ENCODE results near the gene DCTPP1. TPM values are rescaled to one million over a fixed set of nuclear protein-coding genes. Genes with fewer than 3 reads are reported as not detected.

DCTPP1 gene
- total RNA-seq, 4 donors from 2014 or later = 10.2 to 51.5 (median 28.7) TPM

GRCh38 chr16:30434852-30435251 is 5.0 kb upstream of the DCTPP1 start:
- Histone ChIP-seq H3K4me1 (no peaks in the 10 kb centered on the region), H3K27me3 (no peaks in the 10 kb centered on the region), H3K9me3 (no peaks in the 10 kb centered on the region), H3K27ac (no peak overlapping the region), H3K4me3 (no peak overlapping the region), H3K36me3 (no peaks in the 10 kb centered on the region)
- TF ChIP-seq CTCF (IDR thresholded peaks at IDR 0.05) (no peak), POLR2A (IDR thresholded peaks at IDR 0.05) (no peak)
- DNase-seq = no peak
- intact Hi-C loops (cut with DNase I; ENCODE audit: low total_unique reads) = no loop called here

GRCh38 chr16:30430428-30430970 is 669 bp upstream of the DCTPP1 start:
- peak in 1 of 2 donors; percentile 33 for DNase-seq
- TF ChIP-seq POLR2A (IDR thresholded peaks at IDR 0.05) (no peak), CTCF (IDR thresholded peaks at IDR 0.05) (no peak)
- intact Hi-C loops (cut with DNase I; ENCODE audit: low total_unique reads) = no loop called here
- Histone ChIP-seq H3K9me3 (no peaks in the 10 kb centered on the region), H3K27ac (peak overlapping the region; percentile 67 to 77), H3K36me3 (no peaks in the 10 kb centered on the region), H3K4me3 (peak overlapping the region; percentile 7 to 87), H3K4me1 (peaks cover 0 to 5% of the 10 kb centered on the region in 2 donors), H3K27me3 (no peaks in the 10 kb centered on the region)

GRCh38 chr16:30429418-30429677 is 482 bp downstream of the DCTPP1 start:
- no peak for DNase-seq
- H3K27ac ChIP-seq = peak overlapping the region; percentile 67 to 77
- H3K4me3 ChIP-seq = peak overlapping the region; percentile 48 to 87
- no peaks in the 10 kb centered on the region for H3K27me3 ChIP-seq
- intact Hi-C loops (cut with DNase I; ENCODE audit: low total_unique reads) = no loop called here
- no peaks in the 10 kb centered on the region for H3K9me3 ChIP-seq
- H3K36me3 ChIP-seq = no peaks in the 10 kb centered on the region
- peaks cover 0 to 5% of the 10 kb centered on the region in 2 donors for H3K4me1 ChIP-seq
- no peak for TF ChIP-seq POLR2A (IDR thresholded peaks at IDR 0.05)
- TF ChIP-seq CTCF (IDR thresholded peaks at IDR 0.05) = no peak

- Histone ChIP-seq H3K27me3 (no peaks in the 10 kb centered on the region), H3K4me3 (no peak overlapping the region), H3K27ac (no peak overlapping the region), H3K36me3 (no peaks in the 10 kb centered on the region), H3K9me3 (no peaks in the 10 kb centered on the region), H3K4me1 (peaks cover 0 to 5% of the 10 kb centered on the region in 2 donors)
- TF ChIP-seq CTCF (IDR thresholded peaks at IDR 0.05) (no peak), POLR2A (IDR thresholded peaks at IDR 0.05) (no peak)
- no peak for DNase-seq
- intact Hi-C loops (cut with DNase I; ENCODE audit: low total_unique reads) = no loop called here
These were observed 1.8 kb downstream of the DCTPP1 start for GRCh38 chr16:30428055-30428454.

DNA sequence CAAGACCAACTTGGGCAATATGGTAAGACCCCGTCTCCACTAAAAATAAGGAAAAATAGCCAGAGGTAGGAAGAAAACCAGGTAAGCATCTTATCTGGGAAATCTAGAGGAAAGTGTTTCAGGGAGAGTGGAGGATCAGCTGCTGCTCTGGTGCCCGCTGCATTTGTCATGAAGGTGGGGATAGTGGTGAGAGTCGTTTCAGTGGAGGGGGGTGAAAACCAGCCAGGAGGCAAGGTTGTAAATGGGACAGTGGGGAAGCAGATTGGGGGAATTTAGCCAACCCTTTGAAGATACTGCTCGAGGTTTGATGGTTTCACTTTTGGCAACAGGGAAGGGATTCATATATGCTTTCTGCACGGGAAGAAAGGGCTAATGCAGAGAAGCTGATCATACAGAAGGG is 8.8 kb downstream of the DCTPP1 start:
- no peaks in the 10 kb centered on the region for H3K4me1 ChIP-seq
- no peak for TF ChIP-seq POLR2A (IDR thresholded peaks at IDR 0.05)
- TF ChIP-seq CTCF (IDR thresholded peaks at IDR 0.05) = no peak
- intact Hi-C loops (cut with DNase I; ENCODE audit: low total_unique reads) = no loop called here
- H3K4me3 ChIP-seq = no peak overlapping the region
- no peaks in the 10 kb centered on the region for H3K36me3 ChIP-seq
- no peaks in the 10 kb centered on the region for H3K9me3 ChIP-seq
- H3K27me3 ChIP-seq = no peaks in the 10 kb centered on the region
- no peak for DNase-seq
- no peak overlapping the region for H3K27ac ChIP-seq
